ENCODE measurements around the gene STX8. TPM values are rescaled to one million over a fixed set of nuclear protein-coding genes. Genes with fewer than 3 reads are reported as not detected.

The STX8 gene
- total and polyA plus RNA-seq, 4 donors = 14.7 to 39.5 (median 28.7) TPM

DNA sequence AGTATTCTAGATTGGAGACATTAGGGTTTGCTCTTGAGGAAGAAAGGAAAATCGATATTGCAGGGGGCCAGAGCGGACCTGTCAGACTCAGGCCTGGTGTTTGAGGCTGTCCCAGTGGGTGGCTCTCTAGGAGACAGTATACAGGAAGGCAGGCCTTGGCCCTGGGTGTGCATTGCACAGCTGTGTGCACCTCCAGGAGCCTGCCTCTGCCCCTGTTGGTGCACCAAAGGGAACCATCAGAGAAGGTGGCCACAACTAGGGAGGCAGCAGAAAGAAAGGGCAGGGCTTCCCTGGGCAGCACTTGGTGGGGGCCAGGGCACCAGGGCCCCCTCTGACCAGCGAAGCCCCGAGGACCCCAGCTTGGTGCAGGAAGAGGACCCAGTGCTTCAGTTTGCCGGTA, 366.3 kb downstream of the STX8 start:
- H3K27me3 ChIP-seq (ENCODE audit: control insufficient read depth in 4 of 4, insufficient read depth in 4 of 4, low read length in 3 of 4) = no peaks in the 10 kb centered on the region
- H3K4me3 ChIP-seq (ENCODE audit: low read depth in 1 of 3, low read length in 3 of 3) = no peak overlapping the region
- DNase-seq (ENCODE audit: low spot score) = no peak
- H3K36me3 ChIP-seq (ENCODE audit: control insufficient read depth in 4 of 4, insufficient read depth in 3 of 4, low read depth in 1 of 4, low read length in 3 of 4) = no peaks in the 10 kb centered on the region
- H3K9ac ChIP-seq (ENCODE audit: low read depth in 1 of 2, low read length in 2 of 2) = no peak overlapping the region
- peaks cover 8 to 27% (median 22%) of the 10 kb centered on the region in 4 donors for H3K4me1 ChIP-seq (ENCODE audit: control insufficient read depth in 4 of 4, insufficient read depth in 4 of 4, low read length in 3 of 4)
- TF ChIP-seq SP1 (IDR thresholded peaks at IDR 0.05) (no peak), NR2F2 (IDR thresholded peaks at IDR 0.05) (no peak), EGR1 (IDR thresholded peaks at IDR 0.05; ENCODE audit: low read depth in 2 of 2) (no peak), RXRA (IDR thresholded peaks at IDR 0.05) (no peak), RAD21 (IDR thresholded peaks at IDR 0.05) (no peak)
- no peak overlapping the region for H3K27ac ChIP-seq (ENCODE audit: low read depth in 1 of 2, low read length in 2 of 2)
- WGBS = 95% methylated on average over 5 of the region's 5 CpGs
- H3K9me3 ChIP-seq (ENCODE audit: control insufficient read depth in 4 of 4, low read length in 3 of 4) = no peaks in the 10 kb centered on the region

DNA sequence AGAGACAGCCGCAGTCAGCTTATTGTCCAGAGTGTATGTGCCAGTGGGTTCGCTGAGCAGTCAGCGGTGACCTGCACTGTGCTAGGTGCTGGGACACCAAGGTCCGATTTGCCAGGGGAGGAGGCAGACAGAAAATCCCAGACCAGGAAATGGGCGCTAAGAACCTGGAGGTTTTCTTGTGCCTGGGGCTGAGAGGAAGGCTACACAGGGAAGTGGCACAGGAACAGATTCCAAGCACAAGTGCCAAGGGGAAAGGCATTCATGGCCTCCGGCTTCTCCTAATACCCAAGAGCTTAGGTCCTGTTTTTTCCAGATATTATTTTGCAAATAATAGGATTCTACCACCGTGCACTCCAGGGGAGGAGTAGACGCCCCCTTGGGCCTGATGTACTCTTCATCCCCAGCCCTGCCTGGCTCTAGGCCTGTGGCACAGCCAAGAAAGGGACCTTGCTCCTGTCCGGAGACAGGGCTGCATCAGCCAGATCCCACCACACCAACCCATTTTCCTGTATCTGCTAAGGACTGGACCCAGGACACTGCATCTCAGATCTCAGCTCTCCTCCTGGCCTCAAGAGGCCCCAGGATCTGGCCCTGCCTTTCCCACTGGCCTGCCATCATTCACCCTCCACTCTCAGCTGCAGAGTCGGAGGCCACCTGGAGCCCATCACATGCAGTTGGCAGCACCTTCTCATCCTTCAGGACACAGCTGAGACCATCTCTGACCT, 367.1 kb downstream of the STX8 start:
- no peak for DNase-seq (ENCODE audit: low spot score)
- TF ChIP-seq RXRA (IDR thresholded peaks at IDR 0.05) (no peak), SP1 (IDR thresholded peaks at IDR 0.05) (no peak), HNF4G (IDR thresholded peaks at IDR 0.05) (no peak), FOXA2 (IDR thresholded peaks at IDR 0.05) (no peak), YY1 (IDR thresholded peaks at IDR 0.05) (no peak), RAD21 (IDR thresholded peaks at IDR 0.05) (no peak), HNF4A (conservative IDR thresholded peaks at IDR 0.05) (no peak), EGR1 (IDR thresholded peaks at IDR 0.05; ENCODE audit: low read depth in 2 of 2) (no peak), GABPA (IDR thresholded peaks at IDR 0.05 in 1 of 2, conservative IDR thresholded peaks at IDR 0.05 in 1 of 2) (no peak), JUND (IDR thresholded peaks at IDR 0.05) (no peak), TAF1 (conservative IDR thresholded peaks at IDR 0.05) (no peak), FOXA1 (IDR thresholded peaks at IDR 0.05) (no peak), NR2F2 (IDR thresholded peaks at IDR 0.05) (no peak)
- TF ChIP-seq, protein P1, sequence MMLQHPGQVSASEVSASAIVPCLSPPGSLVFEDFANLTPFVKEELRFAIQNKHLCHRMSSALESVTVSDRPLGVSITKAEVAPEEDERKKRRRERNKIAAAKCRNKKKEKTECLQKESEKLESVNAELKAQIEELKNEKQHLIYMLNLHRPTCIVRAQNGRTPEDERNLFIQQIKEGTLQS (IDR thresholded peaks at IDR 0.05) = no peak
- TF ChIP-seq, protein P2, sequence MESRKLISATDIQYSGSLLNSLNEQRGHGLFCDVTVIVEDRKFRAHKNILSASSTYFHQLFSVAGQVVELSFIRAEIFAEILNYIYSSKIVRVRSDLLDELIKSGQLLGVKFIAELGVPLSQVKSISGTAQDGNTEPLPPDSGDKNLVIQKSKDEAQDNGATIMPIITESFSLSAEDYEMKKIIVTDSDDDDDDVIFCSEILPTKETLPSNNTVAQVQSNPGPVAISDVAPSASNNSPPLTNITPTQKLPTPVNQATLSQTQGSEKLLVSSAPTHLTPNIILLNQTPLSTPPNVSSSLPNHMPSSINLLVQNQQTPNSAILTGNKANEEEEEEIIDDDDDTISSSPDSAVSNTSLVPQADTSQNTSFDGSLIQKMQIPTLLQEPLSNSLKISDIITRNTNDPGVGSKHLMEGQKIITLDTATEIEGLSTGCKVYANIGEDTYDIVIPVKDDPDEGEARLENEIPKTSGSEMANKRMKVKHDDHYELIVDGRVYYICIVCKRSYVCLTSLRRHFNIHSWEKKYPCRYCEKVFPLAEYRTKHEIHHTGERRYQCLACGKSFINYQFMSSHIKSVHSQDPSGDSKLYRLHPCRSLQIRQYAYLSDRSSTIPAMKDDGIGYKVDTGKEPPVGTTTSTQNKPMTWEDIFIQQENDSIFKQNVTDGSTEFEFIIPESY (IDR thresholded peaks at IDR 0.05) = no peak
- TF ChIP-seq, protein P3, sequence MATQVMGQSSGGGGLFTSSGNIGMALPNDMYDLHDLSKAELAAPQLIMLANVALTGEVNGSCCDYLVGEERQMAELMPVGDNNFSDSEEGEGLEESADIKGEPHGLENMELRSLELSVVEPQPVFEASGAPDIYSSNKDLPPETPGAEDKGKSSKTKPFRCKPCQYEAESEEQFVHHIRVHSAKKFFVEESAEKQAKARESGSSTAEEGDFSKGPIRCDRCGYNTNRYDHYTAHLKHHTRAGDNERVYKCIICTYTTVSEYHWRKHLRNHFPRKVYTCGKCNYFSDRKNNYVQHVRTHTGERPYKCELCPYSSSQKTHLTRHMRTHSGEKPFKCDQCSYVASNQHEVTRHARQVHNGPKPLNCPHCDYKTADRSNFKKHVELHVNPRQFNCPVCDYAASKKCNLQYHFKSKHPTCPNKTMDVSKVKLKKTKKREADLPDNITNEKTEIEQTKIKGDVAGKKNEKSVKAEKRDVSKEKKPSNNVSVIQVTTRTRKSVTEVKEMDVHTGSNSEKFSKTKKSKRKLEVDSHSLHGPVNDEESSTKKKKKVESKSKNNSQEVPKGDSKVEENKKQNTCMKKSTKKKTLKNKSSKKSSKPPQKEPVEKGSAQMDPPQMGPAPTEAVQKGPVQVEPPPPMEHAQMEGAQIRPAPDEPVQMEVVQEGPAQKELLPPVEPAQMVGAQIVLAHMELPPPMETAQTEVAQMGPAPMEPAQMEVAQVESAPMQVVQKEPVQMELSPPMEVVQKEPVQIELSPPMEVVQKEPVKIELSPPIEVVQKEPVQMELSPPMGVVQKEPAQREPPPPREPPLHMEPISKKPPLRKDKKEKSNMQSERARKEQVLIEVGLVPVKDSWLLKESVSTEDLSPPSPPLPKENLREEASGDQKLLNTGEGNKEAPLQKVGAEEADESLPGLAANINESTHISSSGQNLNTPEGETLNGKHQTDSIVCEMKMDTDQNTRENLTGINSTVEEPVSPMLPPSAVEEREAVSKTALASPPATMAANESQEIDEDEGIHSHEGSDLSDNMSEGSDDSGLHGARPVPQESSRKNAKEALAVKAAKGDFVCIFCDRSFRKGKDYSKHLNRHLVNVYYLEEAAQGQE (IDR thresholded peaks at IDR 0.05) = no peak
- TF ChIP-seq, protein P4, sequence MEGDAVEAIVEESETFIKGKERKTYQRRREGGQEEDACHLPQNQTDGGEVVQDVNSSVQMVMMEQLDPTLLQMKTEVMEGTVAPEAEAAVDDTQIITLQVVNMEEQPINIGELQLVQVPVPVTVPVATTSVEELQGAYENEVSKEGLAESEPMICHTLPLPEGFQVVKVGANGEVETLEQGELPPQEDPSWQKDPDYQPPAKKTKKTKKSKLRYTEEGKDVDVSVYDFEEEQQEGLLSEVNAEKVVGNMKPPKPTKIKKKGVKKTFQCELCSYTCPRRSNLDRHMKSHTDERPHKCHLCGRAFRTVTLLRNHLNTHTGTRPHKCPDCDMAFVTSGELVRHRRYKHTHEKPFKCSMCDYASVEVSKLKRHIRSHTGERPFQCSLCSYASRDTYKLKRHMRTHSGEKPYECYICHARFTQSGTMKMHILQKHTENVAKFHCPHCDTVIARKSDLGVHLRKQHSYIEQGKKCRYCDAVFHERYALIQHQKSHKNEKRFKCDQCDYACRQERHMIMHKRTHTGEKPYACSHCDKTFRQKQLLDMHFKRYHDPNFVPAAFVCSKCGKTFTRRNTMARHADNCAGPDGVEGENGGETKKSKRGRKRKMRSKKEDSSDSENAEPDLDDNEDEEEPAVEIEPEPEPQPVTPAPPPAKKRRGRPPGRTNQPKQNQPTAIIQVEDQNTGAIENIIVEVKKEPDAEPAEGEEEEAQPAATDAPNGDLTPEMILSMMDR (IDR thresholded peaks at IDR 0.05; ENCODE audit: low read depth, low read length, missing input control) = no peak
- TF ChIP-seq, protein P5, sequence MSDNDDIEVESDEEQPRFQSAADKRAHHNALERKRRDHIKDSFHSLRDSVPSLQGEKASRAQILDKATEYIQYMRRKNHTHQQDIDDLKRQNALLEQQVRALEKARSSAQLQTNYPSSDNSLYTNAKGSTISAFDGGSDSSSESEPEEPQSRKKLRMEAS (IDR thresholded peaks at IDR 0.05) = no peak
- H3K27me3 ChIP-seq (ENCODE audit: control insufficient read depth in 4 of 4, insufficient read depth in 4 of 4, low read length in 3 of 4) = no peaks in the 10 kb centered on the region
- no peak overlapping the region for H3K9ac ChIP-seq (ENCODE audit: low read depth in 1 of 2, low read length in 2 of 2)
- H3K4me1 ChIP-seq (ENCODE audit: control insufficient read depth in 4 of 4, insufficient read depth in 4 of 4, low read length in 3 of 4) = peaks cover 8 to 27% (median 22%) of the 10 kb centered on the region in 4 donors
- H3K36me3 ChIP-seq (ENCODE audit: control insufficient read depth in 4 of 4, insufficient read depth in 3 of 4, low read depth in 1 of 4, low read length in 3 of 4) = no peaks in the 10 kb centered on the region
- no peaks in the 10 kb centered on the region for H3K9me3 ChIP-seq (ENCODE audit: control insufficient read depth in 4 of 4, low read length in 3 of 4)
- WGBS = 95% methylated on average over 10 of the region's 10 CpGs
- H3K4me3 ChIP-seq (ENCODE audit: low read depth in 1 of 3, low read length in 3 of 3) = no peak overlapping the region
- no peak overlapping the region for H3K27ac ChIP-seq (ENCODE audit: low read depth in 1 of 2, low read length in 2 of 2)

Data from liver (tissue), 9 donors.